HG03175 (cell line): Measurements from ENCODE around the gene SH3BP2.
A peak's percentile ranks its signal among the peaks of the same experiment; 100 is the strongest.

Experiments used
- ATAC-seq: cut with Tn5 transposase; IDR thresholded peaks from one replicate; pipeline ENCODE4 v1.9.1; 2021; ENCODE audit warnings: mild to moderate bottlenecking, moderate library complexity; ENCODE audit not compliant: unreplicated experiment

SH3BP2 gene

DNA sequence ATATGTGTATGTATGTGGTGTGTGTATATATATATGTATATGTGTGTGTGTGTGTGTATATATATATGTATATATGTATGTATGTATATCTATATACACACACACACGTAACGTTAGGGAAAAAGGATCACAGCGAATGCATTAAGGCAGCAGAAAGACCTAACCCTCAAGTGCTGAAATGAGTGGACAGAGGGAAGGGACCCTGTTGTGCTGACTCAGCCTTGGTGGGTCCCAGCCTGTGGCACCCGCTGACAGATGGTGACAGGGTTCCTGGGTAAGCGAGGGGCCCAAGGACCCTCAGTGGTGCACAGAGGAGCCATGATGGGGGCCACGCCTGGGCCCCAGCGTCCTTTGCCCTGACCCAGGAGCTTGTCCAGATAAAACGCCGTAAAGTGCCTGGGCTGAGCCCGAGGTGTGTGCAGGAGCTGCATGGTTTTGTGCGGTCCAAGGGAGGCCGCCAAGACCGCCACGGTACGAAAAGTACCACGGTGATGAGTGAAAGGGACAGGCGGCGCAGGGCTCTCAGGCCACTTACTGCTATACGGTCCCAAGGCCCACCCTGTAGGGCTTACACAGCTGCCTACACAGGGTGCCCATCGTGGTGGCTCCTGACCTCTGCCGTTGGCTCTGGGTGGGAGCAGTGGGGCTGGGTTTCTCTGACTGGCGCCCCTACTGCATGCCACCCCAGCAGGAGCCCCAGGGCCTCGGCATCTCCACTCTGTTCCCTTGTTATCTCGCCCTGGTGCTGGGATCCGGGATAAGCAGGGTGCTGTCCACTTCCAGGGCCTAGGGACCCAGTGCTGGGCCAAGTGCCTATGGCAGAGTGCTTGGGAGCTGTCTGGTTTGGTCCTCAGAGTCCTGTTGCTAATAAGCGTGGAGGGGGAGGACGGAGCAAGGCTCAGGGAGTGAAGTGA, 10.0 kb downstream of the SH3BP2 start:
- no peak for ATAC-seq

DNA sequence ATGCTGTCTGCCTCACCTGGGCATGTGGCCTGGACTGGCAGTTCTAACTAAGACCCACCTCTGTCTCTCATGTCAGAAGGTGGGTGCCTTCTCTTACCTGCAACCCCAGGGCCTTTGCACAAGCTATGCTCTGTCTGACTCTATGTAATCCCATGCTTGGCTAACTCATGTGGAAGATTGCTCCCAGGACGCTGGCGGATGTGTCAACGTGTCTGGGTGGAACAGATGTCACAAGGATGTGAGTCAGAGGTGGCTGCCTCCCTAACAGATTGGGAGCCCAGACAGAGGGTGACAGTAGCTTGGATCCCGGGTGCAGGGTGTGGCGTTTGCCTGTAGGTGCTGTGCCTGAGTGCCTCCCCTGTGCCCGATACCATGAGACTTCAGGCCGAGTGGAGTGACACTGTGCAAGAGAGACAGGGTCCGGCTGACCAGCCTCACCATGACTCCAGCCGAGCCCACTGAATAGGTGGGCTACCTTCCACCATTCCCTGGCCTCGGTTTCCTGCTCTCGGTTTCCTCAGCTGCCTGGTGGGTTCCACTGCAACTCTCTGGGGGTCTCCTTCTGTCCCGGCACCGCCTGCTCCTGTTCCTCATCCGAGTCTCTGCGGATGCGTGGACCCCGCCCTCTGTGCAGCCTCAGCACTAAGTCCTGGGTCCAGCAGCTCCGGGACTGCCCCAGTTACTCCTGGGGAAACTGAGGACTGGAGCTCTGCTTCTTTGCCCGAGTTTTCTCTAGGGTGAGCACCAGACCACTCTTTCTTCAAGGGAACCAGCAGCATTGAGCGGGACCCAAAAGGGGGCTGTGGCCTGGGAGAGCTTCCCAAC, 11.0 kb downstream of the SH3BP2 start:
- no peak for ATAC-seq

DNA sequence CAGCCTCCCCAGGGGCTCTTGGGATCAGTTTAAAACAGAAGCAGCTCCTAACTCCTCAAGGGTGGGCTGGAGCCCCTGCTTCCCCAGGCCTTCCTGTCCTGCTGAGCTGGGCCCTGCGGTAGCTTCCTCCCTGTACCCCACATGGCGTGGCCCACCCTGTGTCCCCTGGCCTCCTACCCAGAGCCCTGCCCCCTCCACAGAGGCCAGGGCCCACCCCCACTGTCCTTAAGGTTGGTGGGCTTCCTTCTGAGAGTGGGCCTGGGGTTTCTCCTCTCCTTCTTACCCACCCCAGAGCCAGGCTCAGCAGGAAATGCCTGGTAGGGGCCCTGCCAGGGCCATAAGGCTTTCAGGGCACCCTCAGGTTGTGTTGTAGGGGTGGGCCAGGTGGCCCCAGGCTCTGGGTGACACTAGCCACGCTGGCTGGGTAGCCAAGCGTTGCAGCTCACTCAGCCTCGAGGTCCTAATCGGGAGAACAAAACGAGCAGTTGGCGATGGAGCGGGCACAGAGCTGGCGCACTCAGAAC, 11.6 kb downstream of the SH3BP2 start:
- no peak for ATAC-seq

DNA sequence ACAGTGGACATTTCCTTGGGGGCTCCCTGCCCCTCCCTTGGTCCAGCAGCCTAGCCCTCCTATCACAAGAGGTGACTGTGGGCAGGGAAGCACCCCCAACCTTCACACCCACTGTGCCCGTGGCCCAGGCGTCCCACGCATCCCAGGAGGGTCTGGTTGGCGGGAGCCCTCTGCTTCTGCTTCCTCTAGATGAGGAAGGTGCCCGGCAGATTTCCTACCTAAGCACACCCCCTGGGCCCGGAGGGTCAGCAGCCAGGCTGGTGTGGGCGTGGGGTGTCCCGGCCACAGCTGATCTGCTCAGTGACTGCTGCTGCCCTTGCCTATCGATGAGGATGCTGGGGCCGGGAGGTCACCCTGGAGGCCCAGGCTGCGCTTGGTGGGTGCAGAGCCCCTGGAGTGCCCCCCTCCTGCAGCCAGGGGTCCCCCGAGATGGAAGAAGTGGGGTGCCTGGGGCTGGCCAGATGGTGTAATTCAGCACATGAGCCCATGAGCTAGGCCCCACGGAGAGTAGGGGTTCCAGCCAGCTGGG, 12.2 kb downstream of the SH3BP2 start:
- ATAC-seq = no peak

DNA sequence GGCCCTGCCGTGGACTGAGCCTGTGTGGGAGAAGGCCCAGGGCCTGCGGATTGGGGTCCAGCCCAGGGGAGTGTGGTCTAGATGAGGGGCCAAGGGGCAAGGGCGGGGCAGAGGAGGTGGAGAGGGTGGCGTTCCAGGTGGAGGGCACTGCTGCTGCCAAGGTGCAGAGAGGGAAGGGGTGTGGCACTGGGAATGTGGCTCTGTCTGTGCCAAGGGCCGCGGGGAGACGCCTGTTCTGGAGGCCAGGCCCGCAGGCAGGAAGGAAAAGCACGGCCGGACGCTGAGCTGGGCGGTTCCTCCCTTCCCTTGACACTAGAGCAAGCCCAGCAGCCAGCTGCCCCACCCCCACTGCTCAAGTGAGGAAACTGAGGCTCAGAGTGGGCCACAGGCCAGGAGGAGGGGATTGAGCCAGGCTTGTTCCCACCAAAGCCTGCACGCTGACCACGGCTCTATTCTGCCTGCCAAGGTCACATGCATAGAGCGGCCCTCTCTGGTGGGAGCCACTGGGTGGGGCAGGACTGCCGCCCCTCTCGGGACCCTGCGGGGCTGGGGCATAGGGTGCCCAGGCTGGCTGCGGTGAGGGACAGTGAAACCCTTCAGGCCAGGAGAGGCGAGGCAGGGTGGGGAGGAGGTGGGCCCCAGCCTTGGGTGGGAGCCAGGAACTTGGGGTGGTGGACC, 13.0 kb downstream of the SH3BP2 start:
- no peak for ATAC-seq

DNA sequence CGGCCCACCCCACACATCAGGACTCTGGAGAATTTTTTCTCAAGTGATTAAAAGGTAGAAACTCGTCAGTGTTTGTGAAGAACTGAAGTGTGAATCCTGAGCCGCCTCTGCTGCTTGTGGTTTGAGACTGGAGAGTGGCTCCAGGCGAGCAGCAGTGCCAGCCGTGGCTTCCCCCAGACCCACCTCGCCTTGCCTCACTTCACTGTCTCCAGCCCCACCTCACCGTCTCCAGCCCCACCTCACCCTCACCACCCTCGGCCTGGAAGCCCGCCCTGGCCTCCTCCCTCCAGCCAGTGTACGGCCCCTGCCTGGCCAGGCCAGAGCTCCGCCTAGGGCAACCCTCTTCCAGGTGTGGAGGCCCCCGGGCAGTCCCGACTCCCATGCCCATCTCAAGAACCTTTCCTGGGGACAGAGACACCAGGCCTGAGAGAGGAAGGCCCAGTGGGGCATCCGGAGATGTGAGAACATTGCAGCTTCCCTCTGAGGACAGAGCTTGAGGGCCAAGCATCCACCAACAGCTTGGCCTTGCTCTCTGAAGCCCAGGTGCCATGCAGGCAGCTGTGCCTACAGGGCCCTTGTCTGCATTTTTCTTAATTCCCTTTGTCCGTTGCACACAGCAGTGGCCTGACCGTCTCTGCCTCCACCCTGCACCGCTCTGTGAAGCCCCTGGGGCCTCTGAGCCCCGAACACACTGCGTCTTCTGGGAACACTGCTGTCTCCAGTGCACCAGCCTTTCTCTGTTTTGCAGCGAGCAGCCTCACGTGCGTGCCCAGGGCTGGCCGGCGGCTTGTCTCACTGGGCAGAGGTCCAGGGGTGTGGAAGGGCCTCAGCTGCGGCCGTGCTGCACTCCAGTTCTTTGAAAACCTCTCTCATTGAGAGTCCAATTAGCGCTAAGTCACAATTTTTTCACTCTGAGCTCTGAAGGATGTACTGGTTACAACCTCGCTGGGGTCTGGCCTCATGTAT, 13.8 kb downstream of the SH3BP2 start:
- no peak for ATAC-seq

DNA sequence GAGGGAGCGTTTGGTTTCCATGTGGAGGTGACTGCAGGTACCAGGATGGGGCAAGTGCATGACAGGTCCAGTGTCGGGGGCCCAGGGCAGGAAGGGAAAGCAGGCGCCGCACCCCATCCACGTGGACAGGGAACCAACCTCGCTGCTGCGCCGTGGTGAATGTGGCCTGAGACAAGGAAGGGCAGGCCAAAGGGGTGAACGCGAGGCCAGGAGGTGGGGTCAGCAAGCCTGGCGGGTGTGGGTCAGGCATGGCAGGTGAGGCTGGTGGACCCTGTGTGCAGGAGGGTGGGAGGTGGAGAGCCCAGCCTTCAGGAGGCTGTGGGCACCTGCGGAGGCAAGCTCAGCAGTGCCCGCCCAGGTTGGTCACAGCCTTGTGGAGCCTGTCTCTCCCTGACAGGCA, 14.7 kb downstream of the SH3BP2 start:
- no peak for ATAC-seq

DNA sequence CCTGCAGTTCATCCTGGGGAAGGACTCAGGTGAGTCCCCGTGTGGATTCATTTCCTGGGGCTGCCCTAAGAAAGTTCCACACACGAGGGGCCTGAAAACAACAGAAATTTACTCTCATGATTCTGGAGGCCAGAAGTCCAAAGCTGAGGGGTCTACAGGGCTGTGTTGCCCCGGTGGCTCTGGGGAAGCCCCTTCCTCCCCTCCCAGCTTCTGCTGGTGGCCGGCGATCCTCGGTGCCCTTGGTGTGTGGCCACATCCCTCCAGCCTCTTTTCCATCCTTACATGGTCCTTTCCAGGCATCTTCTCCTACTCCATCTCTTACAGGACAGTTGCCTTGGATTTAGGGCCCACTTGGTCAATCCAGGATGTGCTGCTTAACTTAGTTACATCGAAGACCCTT, 15.1 kb downstream of the SH3BP2 start:
- ATAC-seq = no peak

DNA sequence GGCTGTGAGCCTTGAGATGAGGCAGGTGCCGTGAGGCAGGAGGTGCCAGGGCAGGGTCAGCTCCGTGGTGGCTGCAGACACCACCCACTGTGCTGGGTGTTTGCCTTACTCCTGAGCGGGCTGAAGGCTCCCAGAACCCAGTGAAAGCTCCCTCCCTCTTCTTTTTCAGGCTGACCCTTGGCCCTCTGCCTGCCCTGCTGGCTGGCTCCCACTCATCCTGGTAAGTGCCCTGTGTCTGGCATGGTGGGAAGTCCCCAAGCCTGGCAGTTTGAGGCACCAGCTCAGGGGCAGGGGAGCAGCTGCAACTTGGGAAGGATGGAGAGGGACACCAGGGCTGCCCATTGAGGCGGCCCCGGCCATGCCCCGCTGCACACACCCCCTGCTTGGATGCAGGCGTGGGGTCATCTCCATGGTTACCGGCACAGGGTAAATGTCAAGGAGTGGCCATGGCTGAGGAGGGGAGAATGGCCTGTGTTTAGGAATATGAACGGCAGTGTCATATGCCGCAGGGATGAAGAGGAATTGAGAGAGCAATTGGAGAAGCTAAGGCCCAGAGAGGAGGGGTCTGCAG, 16.8 kb downstream of the SH3BP2 start:
- ATAC-seq = no peak

DNA sequence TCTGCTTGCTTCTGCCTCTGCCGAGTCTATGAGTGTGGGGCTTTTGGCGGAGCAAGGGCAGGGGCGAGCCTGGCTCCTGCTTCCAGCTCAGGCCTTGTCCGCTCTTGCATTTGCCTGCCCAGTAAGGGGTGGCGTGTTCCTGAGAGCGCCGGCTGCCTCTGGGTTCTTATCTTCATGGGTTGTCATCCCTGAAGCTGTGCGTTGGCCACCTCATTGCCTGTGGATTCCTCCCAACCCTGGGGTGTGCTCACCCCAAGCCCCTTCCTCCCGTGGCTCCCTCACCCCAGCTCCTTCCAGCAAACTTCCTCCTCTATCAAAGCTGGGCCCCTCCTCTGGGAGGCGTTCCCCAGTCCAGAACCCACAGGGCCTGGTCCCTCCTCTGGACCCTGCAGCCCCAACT, 17.5 kb downstream of the SH3BP2 start:
- ATAC-seq = no peak

DNA sequence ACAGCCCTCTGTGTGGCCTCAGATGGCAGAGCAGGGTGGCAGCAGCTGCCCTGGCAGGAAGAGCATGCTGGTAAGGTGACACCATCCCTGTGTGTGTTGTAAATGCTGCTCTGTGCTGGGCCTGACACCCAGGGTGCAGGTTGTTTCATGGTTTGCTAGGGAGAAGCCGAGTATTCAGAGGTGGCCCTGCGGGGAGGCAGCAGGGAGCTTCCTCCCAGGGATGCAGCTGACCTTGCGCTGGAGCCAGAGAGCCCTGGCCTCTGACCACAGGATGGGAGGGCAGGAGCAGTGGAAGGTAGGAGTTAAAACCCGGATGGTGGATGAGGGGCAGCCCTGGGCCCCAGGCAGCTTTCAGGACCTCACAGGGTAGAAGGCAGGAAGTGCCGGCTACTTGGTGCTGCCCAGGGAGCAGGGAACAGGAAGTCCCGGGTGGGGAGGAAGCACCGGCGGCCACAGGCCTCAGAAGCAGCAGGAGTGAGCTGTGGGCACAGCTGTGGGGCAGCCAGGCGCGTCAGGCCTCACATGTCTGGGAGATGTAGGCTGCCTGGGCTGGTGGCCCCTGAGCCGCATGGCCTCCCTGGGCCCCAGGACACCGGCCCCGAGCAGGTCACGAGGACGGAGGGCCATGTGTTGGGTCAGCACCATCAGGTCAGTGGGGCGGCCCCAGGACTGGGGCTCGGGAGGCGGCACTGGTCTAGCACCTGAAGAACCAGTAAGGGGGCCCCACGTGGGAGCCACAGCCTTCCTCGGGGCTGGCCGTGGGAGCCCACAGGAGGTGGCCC, 19.1 kb downstream of the SH3BP2 start:
- ATAC-seq = peak; percentile 67

DNA sequence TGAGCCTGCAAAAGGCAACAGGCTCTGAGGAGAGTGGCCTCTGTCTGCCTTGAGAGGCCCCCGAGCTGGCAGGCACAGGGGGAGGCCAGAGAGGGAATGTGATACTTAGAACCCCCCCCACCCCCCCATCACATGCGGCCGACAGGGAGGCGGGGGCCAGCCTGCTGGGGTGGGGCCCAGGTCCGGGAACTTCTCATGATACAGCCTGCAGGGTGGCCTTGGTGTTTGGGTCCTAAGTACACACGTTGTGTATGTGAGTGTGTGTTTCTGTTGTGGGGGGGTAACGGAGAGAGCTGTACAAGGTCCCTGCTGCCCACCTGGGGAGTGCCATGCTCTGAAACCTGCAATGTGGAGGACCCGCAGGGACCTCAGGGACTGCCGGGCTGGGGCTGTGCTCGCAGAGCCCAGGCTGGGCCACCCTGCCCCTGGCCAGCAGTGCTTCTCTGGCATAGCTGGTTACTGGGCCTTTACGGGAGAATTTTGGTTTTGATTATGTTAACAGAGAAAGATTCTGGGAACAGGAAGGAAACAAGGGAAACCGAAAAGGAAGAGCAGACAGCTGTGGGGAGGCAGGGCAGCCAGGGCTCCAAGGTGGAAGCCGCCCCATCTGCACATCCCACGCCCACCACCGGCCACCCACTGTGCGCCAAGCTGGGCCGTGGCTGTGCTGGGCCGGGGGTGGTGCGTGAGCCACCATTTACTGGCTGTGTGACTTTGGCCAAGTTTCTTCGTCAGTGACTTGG, 19.9 kb downstream of the SH3BP2 start:
- peak; percentile 8 for ATAC-seq

DNA sequence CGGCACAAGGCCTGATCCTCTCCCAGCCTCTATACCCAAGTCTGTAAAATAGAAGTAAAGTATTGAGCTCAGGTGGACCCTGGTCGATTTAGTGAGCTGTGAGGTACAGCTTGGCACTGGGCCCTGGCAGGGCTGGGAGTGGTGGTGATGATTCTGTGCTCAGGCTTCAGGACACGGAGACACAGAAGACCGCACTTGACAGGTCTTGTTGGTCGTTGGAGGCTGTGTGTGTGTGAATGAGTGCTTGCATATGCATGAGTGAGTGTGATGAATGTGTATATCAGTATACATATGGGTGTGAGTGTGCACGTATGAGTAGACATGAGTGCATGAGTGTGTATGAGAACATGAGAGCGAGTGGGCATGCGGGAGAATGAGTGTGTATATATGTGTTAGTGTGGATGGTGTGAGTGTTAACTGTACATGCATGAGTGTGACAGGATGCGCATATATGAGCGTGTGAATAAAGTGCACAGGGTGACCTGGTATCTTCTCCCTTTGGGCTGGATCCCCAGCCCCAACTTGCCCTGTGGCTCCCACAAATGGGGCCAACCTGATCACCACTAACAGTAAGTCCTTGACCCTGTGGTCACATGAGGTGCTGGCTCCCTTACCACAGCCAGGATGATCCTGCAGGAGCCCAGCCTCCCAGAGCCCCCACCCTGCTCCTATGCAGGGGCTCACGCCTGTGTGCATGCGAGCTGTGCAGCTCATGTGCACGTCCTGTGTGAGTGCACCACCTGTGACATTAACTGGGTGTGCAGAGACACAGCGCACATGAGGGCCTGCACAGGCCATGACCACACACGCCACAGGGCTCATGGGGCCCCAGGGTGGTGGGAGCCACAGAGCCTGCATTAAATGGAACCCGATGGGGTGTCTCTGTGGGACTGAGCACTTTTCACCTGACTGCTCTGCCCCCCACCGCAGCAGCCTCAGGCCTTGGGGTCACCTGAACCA, 20.8 kb downstream of the SH3BP2 start:
- ATAC-seq = no peak

DNA sequence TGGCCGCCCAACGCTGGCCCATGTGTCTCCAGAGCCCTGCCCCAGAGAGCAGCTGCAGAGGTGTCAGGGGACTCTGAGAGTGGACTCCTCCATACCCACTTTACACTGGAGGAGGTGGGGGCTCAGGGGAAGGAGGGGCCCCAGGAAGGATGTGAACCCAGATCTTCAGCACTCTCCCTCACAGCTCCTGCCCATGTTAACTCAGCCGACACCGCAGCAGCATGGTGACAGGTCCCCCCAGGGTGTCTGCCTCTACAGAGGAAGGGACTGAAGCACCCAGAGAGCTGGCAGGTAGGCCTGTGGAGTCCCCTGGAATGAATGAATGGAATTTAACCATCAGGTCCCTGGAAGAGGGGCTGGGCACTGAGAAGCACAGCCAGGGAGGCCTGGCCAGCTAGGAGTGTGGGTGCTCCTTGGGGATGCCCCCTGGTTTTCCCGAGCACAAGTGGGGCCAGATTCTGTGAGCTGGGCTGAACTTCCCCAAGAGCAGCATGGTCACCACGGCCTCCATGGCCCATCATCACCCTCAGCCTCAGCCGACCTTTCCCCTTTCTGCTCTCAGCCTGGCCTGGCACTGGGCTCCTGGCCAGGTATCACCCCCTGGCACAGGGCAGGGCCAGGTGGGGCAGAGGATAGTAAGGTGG, 21.9 kb downstream of the SH3BP2 start:
- no peak for ATAC-seq

DNA sequence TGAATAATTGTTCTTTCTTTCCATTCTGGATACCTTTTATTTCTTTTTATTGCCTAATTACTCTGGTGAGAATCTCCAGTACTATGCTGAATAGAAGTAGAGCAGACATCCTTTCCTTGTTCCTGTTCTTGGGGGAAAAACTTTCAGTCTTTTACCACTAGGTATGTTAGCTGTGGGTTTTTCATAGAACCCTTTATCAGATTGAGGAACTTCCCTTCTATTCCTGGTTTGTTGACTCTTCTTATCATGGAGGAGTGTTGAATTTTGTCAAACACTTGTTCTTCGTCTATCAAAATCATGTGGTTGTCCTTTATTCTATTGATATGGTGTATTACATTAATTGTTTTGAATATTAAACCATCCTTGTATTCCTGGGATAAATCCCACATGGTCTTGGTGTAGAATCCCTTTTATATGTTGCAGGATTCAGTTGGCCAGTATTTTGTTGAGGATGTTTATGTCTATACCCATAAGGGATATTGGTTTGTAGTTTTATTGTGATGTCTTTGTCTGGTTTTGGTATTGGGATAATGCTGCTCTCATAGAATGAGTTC, 23.6 kb downstream of the SH3BP2 start:
- no peak for ATAC-seq

DNA sequence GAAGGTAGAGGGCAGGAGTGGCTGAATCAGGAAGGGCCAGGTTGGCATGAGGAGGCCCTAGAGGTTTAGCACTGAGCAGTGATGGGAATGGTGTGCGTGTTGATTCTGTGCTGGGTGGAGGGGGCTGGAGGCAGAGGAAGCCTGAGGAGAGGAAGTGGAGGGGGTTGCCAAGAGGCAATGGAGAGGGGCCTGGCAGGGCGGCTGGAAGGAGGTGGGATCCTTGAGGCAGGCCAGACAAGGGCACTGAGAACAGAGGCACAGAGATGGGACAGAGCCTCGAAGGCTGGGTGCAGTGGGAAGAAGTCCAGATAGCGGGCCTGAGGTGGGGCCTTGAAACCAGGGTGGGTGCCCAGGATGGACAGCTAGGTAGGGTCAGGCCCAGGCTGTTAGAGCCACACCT, 24.3 kb downstream of the SH3BP2 start:
- ATAC-seq = no peak
